Measurements from ENCODE around the gene AHNAK.
A peak's percentile ranks its signal among the peaks of the same experiment; 100 is the strongest.
"Not testable (repeated sequence)": the region's sequence is repeated elsewhere in the genome, so short reads cannot be mapped to it uniquely, and the experiment has no call there.

The AHNAK gene

GRCh38 chr11:62505059-62505439 lies 41.6 kb downstream of the AHNAK start:
- CTCF ChIA-PET = no interaction called here
- no peak for DNase-seq (ENCODE audit: low spot score)
- peak overlapping the region; percentile 9; the same call in 1 of the 2 replicates for H3K27ac ChIP-seq
- POLR2A ChIA-PET (ENCODE audit: low non-redundant PET) = no interaction called here
- no peak for TF ChIP-seq CTCF (conservative IDR thresholded peaks at IDR 0.05; ENCODE audit: low read depth)

- CTCF ChIA-PET = no interaction called here
- no peak for DNase-seq (ENCODE audit: low spot score)
- POLR2A ChIA-PET (ENCODE audit: low non-redundant PET) = no interaction called here
- TF ChIP-seq CTCF (conservative IDR thresholded peaks at IDR 0.05; ENCODE audit: low read depth) = no peak
- peak overlapping the region; percentile 9; the same call in 1 of the 2 replicates for H3K27ac ChIP-seq
These were observed 42.2 kb downstream of the AHNAK start for GRCh38 chr11:62504158-62504973.

- CTCF ChIA-PET = no interaction called here
- TF ChIP-seq CTCF (conservative IDR thresholded peaks at IDR 0.05; ENCODE audit: low read depth) = no peak
- H3K27ac ChIP-seq = peak overlapping the region; percentile 90
- no peak for DNase-seq (ENCODE audit: low spot score)
- POLR2A ChIA-PET (ENCODE audit: low non-redundant PET) = no interaction called here
These were observed 44.4 kb downstream of the AHNAK start for GRCh38 chr11:62502030-62502730.

GRCh38 chr11:62501432-62501891 lies 45.1 kb downstream of the AHNAK start:
- TF ChIP-seq CTCF (conservative IDR thresholded peaks at IDR 0.05; ENCODE audit: low read depth) = no peak
- DNase-seq (ENCODE audit: low spot score) = no peak
- H3K27ac ChIP-seq = peak overlapping the region; percentile 90
- ChIA-PET CTCF (no interaction called here), POLR2A (ENCODE audit: low non-redundant PET) (no interaction called here)

- ChIA-PET CTCF (interaction anchor here (0.6 to 2.3 kb wide), 4 partner anchors 23 to 111 kb away, joined by 3 to 10 read pairs (median 3); partner anchors contain the start of gene SCGB1A1), POLR2A (ENCODE audit: low non-redundant PET) (interaction anchor here (0.6 kb wide), 1 partner anchor 96 kb away, joined by 3 read pairs; no protein-coding TSS in a partner anchor)
- DNase-seq (ENCODE audit: low spot score) = no peak
- H3K27ac ChIP-seq = peak overlapping the region; percentile 90
- no peak for TF ChIP-seq CTCF (conservative IDR thresholded peaks at IDR 0.05; ENCODE audit: low read depth)
These were observed 46.0 kb downstream of the AHNAK start for GRCh38 chr11:62500650-62501030.

- peak; percentile 90 for DNase-seq (ENCODE audit: low spot score)
- ChIA-PET CTCF (interaction anchor here (0.5 to 2.3 kb wide), 7 partner anchors 24 to 122 kb away, joined by 3 to 10 read pairs (median 3); partner anchors contain the start of gene SCGB1A1), POLR2A (ENCODE audit: low non-redundant PET) (interaction anchor here (0.6 to 1.3 kb wide), 2 partner anchors 53 to 97 kb away, joined by 3 read pairs; no protein-coding TSS in a partner anchor)
- TF ChIP-seq CTCF (conservative IDR thresholded peaks at IDR 0.05; ENCODE audit: low read depth) = no peak
- peak overlapping the region; percentile 90 for H3K27ac ChIP-seq
These were observed 46.5 kb downstream of the AHNAK start for GRCh38 chr11:62499944-62500649.

GRCh38 chr11:62499311-62499943 lies 47.2 kb downstream of the AHNAK start:
- not testable (repeated sequence) for DNase-seq (ENCODE audit: low spot score)
- ChIA-PET POLR2A (ENCODE audit: low non-redundant PET) (interaction anchor here (0.6 to 1.3 kb wide), 2 partner anchors 54 to 58 kb away, joined by 3 to 4 read pairs; no protein-coding TSS in a partner anchor), CTCF (interaction anchor here (0.5 to 2.3 kb wide), 6 partner anchors 43 to 1006 kb away, joined by 3 to 10 read pairs (median 3); no protein-coding TSS in a partner anchor)
- H3K27ac ChIP-seq = peak overlapping the region; percentile 90

Measured in RWPE1 (cell line).